HCT116 (cell line): ENCODE data around the gene CAMKK1. TPM values are rescaled to one million over a fixed set of nuclear protein-coding genes. Genes with fewer than 3 reads are reported as not detected.

Source experiments
- ATAC-seq: fragments of 200-7000 bp; cut with Tn5 transposase; 2 replicates; pipeline ENCODE4 v1.9.1; 2020; ENCODE audit warnings: mild to moderate bottlenecking, moderate library complexity
- BruUV-seq: library from RNA; stranded (reverse); fragments of 400-500 nt; replicated peaks from 2 replicates; lab custom pipeline; 2021; lab: Mats Ljungman, UMichigan
- CTCF ChIA-PET: fragments of 300-600 bp; sonication (Branson Sonifier 250); formaldehyde crosslinking; loops from one replicate; lab custom pipeline; 2021; ENCODE audit warnings: antibody characterized with exemption; lab: Charles Lee
- POLR2A ChIA-PET: fragments of 300-600, 350-600 bp; sonication (Branson Sonifier 250); formaldehyde crosslinking; loops from one replicate; lab custom pipeline; 2021; ENCODE audit warnings: antibody characterized with exemption; lab: Charles Lee
- RAD21 ChIA-PET, 2 experiments: fragments of 300-600 bp; sonication (Branson Sonifier 250); formaldehyde crosslinking; loops; one replicate each; lab custom pipeline; 2023; ENCODE audit warnings: low total read pairs in 2 of 2; ENCODE audit not compliant: uncharacterized antibody in 2 of 2, unreplicated experiment in 2 of 2, low non-redundant PET in 1 of 2; lab: Charles Lee
- DNase-seq: peaks from one replicate; pipeline ENCODE4 v3.0.0-alpha.2; 2010; ENCODE audit warnings: low read depth, low spot score
- H2AFZ ChIP-seq: fragments of 200-600 bp; shearing (Covaris generic), sonication (generic); 2 replicates; pipeline ENCODE4 v1.6.1; 2017; ENCODE audit warnings: low read depth, mixed run types, mixed read lengths, antibody characterized with exemption, low read length; ENCODE audit not compliant: poor library complexity, severe bottlenecking
- H3K27ac ChIP-seq: 2 replicates; pipeline ENCODE4 v1.5.1; 2012; ENCODE audit warnings: low read depth, low read length
- H3K27me3 ChIP-seq: fragments of 200-600 bp; sonication (generic); 2 replicates; pipeline ENCODE4 v1.6.1; 2016; ENCODE audit warnings: mixed run types, low read length, mixed read lengths; ENCODE audit not compliant: insufficient read depth
- H3K36me3 ChIP-seq, 2 experiments: fragments of 200-500 bp in 1 of 2; fragments of 200-600 bp in 1 of 2; sonication (Bioruptor generic) in 1 of 2; sonication (generic) in 1 of 2; 2 replicates each; pipeline versions ENCODE4 v1.5.1 to v1.6.1; 2014 to 2016; ENCODE audit warnings: low read length in 2 of 2, inconsistent platforms in 1 of 2, mixed read lengths in 1 of 2, mixed run types in 1 of 2; ENCODE audit not compliant: insufficient read depth in 2 of 2, control insufficient read depth in 1 of 2
- H3K4me1 ChIP-seq, 2 experiments: fragments of 200-600 bp in 1 of 2; sonication (generic) in 1 of 2; 2 replicates each; pipeline versions ENCODE4 v1.5.1 to v1.6.1; 2012 to 2017; ENCODE audit warnings: low read length in 2 of 2, inconsistent platforms in 1 of 2, mild to moderate bottlenecking in 1 of 2, mixed read lengths in 1 of 2, mixed run types in 1 of 2, moderate library complexity in 1 of 2; ENCODE audit not compliant: insufficient read depth in 2 of 2, control insufficient read depth in 1 of 2
- H3K4me2 ChIP-seq: fragments of 200-600 bp; sonication (generic); 2 replicates; pipeline ENCODE4 v1.6.1; 2017; ENCODE audit warnings: mixed run types, low read length, mixed read lengths
- H3K4me3 ChIP-seq, 2 experiments: fragments of 200-600 bp in 1 of 2; sonication (generic) in 1 of 2; replicated peaks in 1 of 2; 2 replicates each; pipeline ENCODE4 v1.5.1; 2011 to 2016; ENCODE audit warnings: low read length in 2 of 2, control low read depth in 1 of 2, low read depth in 1 of 2, mild to moderate bottlenecking in 1 of 2, mixed read lengths in 1 of 2, mixed run types in 1 of 2
- H3K79me2 ChIP-seq: fragments of 200-600 bp; sonication (generic); 2 replicates; pipeline ENCODE4 v1.6.1; 2017; ENCODE audit warnings: mild to moderate bottlenecking, mixed run types, low read length, moderate library complexity, mixed read lengths; ENCODE audit not compliant: insufficient read depth
- H3K9ac ChIP-seq: fragments of 200-600 bp; sonication (generic); 2 replicates; pipeline ENCODE4 v1.6.1; 2016; ENCODE audit warnings: low read length, mixed read lengths
- H3K9me2 ChIP-seq: fragments of 200-600 bp; sonication (generic), shearing (Covaris generic); 2 replicates; pipeline ENCODE4 v1.6.1; 2017; ENCODE audit warnings: mixed run types, mild to moderate bottlenecking, moderate library complexity; ENCODE audit not compliant: insufficient read depth
- H3K9me3 ChIP-seq, 2 experiments: fragments of 200-500 bp in 1 of 2; fragments of 200-600 bp in 1 of 2; sonication (Bioruptor generic) in 1 of 2; sonication (generic) in 1 of 2; 2 replicates each; pipeline ENCODE4 v1.6.1; 2014 to 2017; ENCODE audit warnings: low read length in 2 of 2, mixed read lengths in 2 of 2, inconsistent platforms in 1 of 2, low read depth in 1 of 2, mild to moderate bottlenecking in 1 of 2, mixed run types in 1 of 2, moderate library complexity in 1 of 2; ENCODE audit not compliant: control insufficient read depth in 1 of 2, insufficient read depth in 1 of 2
- H4K20me1 ChIP-seq: fragments of 200-600 bp; sonication (generic), shearing (Covaris generic); 2 replicates; pipeline ENCODE4 v1.6.1; 2017; ENCODE audit warnings: mixed run types, mild to moderate bottlenecking, moderate library complexity; ENCODE audit not compliant: insufficient read depth
- EGR1 ChIP-seq: IDR thresholded peaks from 2 replicates; pipeline ENCODE4 v1.6.1; 2012; ENCODE audit warnings: low read depth
- ELF1 ChIP-seq: IDR thresholded peaks from 2 replicates; pipeline ENCODE4 v1.6.1; 2012; ENCODE audit warnings: low read depth, borderline replicate concordance
- EZH2 ChIP-seq: fragments of 200-600 bp; sonication (generic); IDR thresholded peaks from 2 replicates; pipeline ENCODE4 v1.6.1; 2017; ENCODE audit warnings: antibody characterized with exemption, mixed run types
- FOSL1 ChIP-seq: IDR thresholded peaks from 2 replicates; pipeline ENCODE4 v1.6.1; 2012; ENCODE audit warnings: low read depth
- JUND ChIP-seq: IDR thresholded peaks from 2 replicates; pipeline ENCODE4 v1.6.1; 2012
- POLR2AphosphoS5 ChIP-seq: IDR thresholded peaks from 2 replicates; pipeline ENCODE4 v1.6.1; 2011; ENCODE audit warnings: mild to moderate bottlenecking, low read depth, low read length, moderate library complexity
- REST ChIP-seq: IDR thresholded peaks from 2 replicates; pipeline ENCODE4 v1.6.1; 2012; ENCODE audit warnings: low read depth
- SRF ChIP-seq: IDR thresholded peaks from 2 replicates; pipeline ENCODE4 v1.6.1; 2012; ENCODE audit warnings: low read depth
- TCF7L2 ChIP-seq: IDR thresholded peaks from 2 replicates; pipeline ENCODE4 v1.7.0; 2011; ENCODE audit warnings: borderline replicate concordance, inconsistent platforms; ENCODE audit not compliant: insufficient read depth, insufficient read length; ENCODE audit errors: extremely low read depth
- YY1 ChIP-seq: IDR thresholded peaks from 2 replicates; pipeline ENCODE4 v1.6.1; 2011; ENCODE audit warnings: low read length, low read depth, moderate library complexity, mild to moderate bottlenecking; ENCODE audit not compliant: insufficient replicate concordance; ENCODE audit errors: extremely low read depth
- ZBTB33 ChIP-seq: IDR thresholded peaks from 2 replicates; pipeline ENCODE4 v1.6.1; 2011; ENCODE audit warnings: mild to moderate bottlenecking, low read length, moderate library complexity; ENCODE audit not compliant: insufficient replicate concordance; ENCODE audit errors: extremely low read depth
- ZFX ChIP-seq: fragments of 450-650 bp; IDR thresholded peaks from 2 replicates; pipeline ENCODE4 v1.6.1; 2017
- ZNF274 ChIP-seq: fragments of 200-500 bp; sonication (Bioruptor generic); IDR thresholded peaks from 2 replicates; pipeline ENCODE4 v1.6.1; 2014; ENCODE audit warnings: mild to moderate bottlenecking, low read depth, low read length, inconsistent platforms
- intact Hi-C: fragments of 100-400 bp; cut with micrococcal nuclease; formaldehyde crosslinking; loops from 2 replicates; pipeline ENCODE4 v1.10.0; 2022
- total RNA-seq: library from RNA; stranded (reverse); gene quantifications from one replicate; pipeline ENCODE4 v1.2.1, GENCODE V29; 2021; ENCODE audit not compliant: unreplicated experiment

CAMKK1 gene
- total RNA-seq, 1 experiment from 2014 or later = 10.6 TPM

GRCh38 chr17:3894911-3895343, 2.1 kb upstream of the CAMKK1 start:
- Histone ChIP-seq H3K79me2 (no peaks in the 10 kb centered on the region; the same call in 1 of the 2 replicates), H3K9me3 (no peaks in the 10 kb centered on the region), H3K9ac (no peak overlapping the region), H3K27ac (no peak overlapping the region), H3K9me2 (no peaks in the 10 kb centered on the region), H3K4me2 (no peak overlapping the region), H3K27me3 (no peaks in the 10 kb centered on the region), H3K4me3 (no peak overlapping the region), H3K4me1 (peaks cover 34 to 47% of the 10 kb centered on the region in 2 experiments), H2AFZ (no peak overlapping the region), H4K20me1 (no peaks in the 10 kb centered on the region), H3K36me3 (no peaks in the 10 kb centered on the region)
- intact Hi-C loops = no loop called here
- DNase-seq (no peak), ATAC-seq (no peak)
- no TSS peak for BruUV-seq
- RAD21 ChIA-PET = no interaction called here
- TF ChIP-seq TCF7L2 (no peak), YY1 (no peak), ZBTB33 (no peak), ZNF274 (no peak), FOSL1 (no peak), POLR2AphosphoS5 (no peak), EZH2 (no peak), REST (no peak), EGR1 (no peak), ZFX (no peak), ELF1 (no peak), JUND (no peak), SRF (no peak)
- CTCF ChIA-PET = interaction anchor here (0.7 to 1.8 kb wide), 4 partner anchors 11 to 440 kb away, joined by 3 to 8 read pairs (median 6); no protein-coding TSS in a partner anchor
- POLR2A ChIA-PET = no interaction called here
